Medulla oblongata (tissue), 1 donor: Measurements from ENCODE around the gene LAMC3.
"Not testable (repeated sequence)": the region's sequence is repeated elsewhere in the genome, so short reads cannot be mapped to it uniquely, and the experiment has no call there.

ENCODE experiments used
- DNase-seq: peaks from one replicate; pipeline ENCODE4 v3.0.0-alpha.2; 2015; ENCODE audit errors: extremely low spot score

The LAMC3 gene

GRCh38 chr9:131028931-131029573 is 20.1 kb downstream of the LAMC3 start:
- DNase-seq, result no peak

- no peak for DNase-seq
Measured at GRCh38 chr9:131029574-131029952, 20.6 kb downstream of the LAMC3 start.

DNA sequence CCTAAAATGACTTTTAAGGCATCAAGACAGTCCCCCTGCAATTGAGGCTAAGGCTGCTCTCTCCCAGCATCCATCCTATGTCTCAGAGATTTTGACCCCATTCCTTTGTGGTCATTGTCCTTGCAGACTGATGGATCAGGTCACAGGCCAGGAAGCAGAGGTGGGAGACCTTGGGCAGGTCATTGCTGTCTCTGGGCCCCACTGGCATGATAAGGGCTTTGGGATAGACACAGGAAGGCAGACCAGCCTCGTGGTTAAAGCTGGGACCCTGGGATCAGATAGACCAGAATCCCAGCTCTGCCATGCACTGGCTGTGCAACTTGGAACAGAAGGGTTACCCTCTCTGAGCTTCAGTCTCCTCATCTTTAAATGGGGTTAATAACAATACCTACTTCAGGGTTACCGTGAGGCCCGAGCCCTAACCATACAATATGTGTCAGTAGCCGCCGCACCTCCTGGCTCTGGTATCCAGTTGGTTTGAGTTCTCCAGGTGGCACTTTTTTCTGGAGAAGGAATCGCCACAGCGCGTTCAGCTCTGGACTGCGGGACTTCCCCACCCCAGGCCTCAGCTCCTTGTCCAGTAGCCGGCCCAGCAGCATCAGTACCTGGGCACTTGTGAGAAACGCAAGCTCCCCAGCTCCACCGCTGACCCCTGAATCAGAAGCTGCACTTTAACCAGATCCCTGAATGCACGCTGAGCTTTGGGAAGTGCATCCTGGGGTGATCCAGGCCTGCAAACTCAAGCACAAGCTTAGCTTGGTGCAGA is 21.4 kb downstream of the LAMC3 start:
- DNase-seq, result no peak

- no peak for DNase-seq
Measured at GRCh38 chr9:131031005-131031641, 22.1 kb downstream of the LAMC3 start.

DNA sequence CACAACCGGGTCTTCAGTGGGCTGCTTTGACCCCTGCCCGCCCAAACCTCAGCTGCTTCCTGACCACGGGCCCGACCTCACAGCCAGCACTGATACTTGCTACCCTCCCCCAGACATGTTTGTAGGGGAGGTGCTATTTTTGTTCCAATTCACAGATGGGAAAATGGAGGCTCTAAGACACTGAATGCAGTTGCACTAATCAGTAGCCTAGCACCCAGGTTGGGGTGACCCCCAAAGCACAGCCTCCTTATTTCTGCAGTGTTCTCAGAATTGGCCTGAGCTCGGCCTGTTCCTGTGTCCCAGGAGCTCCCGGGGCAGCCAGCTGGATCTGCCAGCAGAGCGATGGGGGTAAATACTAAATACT is 22.6 kb downstream of the LAMC3 start:
- no peak for DNase-seq

- DNase-seq, result no peak
Measured at GRCh38 chr9:131032384-131032783, 23.4 kb downstream of the LAMC3 start.

GRCh38 chr9:131033269-131034224 is 24.6 kb downstream of the LAMC3 start:
- no peak for DNase-seq

DNA sequence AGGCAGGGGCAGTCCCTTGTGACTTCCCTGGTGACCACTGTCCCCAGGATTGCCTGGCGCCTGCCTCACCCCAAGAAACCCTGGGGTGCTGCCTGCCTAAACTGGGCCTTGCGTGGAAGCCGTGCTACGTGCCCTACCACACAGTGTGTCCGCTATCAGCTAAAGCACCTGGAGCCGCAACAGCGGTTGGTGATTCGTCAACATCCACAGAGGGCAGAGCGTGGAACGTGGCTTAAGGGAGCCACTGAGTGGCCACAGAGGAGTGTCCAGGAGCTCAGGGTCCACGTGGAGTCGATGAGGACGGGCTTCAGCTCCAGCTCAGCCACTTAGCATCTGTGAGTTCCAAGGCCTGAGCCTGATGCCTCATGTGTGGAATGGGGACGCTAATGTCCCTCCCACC is 25.3 kb downstream of the LAMC3 start:
- DNase-seq, result no peak

DNA sequence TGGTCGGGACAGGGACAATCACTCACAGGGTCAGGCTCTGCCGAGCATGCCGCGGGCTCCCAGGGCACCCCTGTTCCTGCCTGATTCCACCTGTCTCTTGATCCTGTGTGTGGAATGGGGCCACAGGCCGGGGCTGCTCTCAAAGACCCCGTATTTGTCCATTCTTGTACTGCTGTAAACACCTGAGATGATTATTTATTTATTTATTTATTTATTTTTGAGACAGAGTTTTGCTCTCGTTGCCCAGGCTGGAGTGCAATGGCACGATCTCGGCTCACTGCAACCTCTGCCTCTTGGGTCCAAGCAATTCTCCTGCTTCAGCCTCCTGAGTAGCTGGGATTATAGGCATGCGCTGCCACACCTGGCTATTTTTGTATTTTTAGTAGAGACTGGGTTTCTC is 25.8 kb downstream of the LAMC3 start:
- not testable (repeated sequence) for DNase-seq

DNA sequence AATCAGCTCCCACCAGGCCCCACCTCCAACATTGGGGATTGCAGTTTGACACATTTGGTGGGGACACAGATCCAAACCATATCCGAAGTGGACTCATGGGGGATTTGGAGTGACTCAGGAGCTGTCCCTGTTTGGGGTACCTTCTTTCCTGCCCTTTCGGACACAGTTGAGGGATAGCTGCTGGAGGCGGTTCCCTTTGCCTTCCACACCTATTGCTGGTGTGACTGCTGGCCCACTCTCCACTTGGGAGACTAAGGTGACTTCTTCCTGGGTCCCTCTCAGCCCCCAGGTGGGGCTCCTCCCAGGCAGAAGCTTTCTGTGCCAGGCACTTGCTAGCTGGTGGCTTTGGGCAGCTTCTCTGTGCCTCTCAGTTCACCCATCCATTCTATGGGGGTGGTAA is 26.6 kb downstream of the LAMC3 start:
- no peak for DNase-seq

DNA sequence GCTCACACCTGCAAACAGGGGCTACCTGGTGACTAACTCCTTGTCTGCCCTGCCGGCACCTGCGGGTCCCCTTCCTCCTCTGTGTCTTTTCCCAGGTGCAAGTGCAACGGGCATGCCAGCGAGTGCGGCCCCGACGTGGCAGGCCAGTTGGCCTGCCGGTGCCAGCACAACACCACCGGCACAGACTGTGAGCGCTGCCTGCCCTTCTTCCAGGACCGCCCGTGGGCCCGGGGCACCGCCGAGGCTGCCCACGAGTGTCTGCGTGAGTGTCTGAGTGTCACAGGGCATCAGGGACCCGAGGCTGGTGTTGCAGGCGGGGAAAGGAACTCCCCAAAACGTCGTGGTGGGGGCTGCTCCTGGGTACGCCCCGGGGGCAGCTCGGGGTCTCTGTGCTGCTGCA is 27.1 kb downstream of the LAMC3 start:
- DNase-seq, result no peak

GRCh38 chr9:131036529-131037334 is 27.8 kb downstream of the LAMC3 start:
- DNase-seq, result no peak

- DNase-seq, result no peak
Measured at GRCh38 chr9:131037335-131038255, 28.6 kb downstream of the LAMC3 start.

GRCh38 chr9:131038256-131039128 is 29.5 kb downstream of the LAMC3 start:
- no peak for DNase-seq

- DNase-seq, result no peak
Measured at GRCh38 chr9:131039129-131039954, 30.4 kb downstream of the LAMC3 start.

GRCh38 chr9:131042666-131043065 is 33.7 kb downstream of the LAMC3 start:
- DNase-seq, result no peak

DNA sequence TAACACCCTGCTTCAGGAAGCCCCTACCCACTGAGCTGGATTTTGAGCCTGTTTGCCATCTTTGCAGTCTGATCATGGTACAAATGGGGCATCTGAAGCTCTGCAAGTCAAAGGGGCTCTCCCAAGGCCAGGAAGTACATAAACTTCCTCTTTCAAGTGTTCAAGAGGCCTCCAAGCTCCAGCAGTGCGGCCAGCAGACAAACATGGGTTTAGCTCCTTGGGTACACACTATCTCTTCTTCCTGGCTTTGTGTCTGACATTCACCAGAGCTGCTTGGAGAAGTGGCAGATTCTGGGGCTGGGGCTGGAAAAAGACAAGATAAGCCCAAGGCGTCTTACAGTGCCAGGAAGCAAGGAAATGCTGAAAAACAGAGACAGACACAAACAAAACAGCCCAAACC is 34.1 kb downstream of the LAMC3 start:
- no peak for DNase-seq

DNA sequence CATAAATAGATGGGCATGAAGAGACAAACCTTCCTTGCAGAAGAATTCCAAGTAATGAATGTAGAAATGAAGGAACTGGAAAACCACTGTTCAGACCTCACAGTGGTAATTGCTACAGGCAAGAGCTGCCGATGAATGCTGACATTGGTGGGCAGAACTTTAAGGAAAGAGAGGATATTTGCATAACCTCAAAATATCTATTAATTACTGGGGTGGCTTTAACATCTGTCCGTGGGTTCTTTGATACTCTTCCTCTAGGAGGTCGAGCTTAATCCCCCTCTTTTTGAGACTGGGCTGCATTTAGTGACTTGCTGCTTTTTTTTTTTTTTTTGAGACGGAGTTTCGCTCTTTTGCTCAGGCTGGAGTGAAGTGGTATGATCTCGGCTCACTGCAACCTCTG is 34.7 kb downstream of the LAMC3 start:
- no peak for DNase-seq
